Activated CD8-positive, alpha-beta memory T cell treated with anti-CD3 and anti-CD28 coated beads for 48 hours (primary cell): Measurements from ENCODE around the gene SLC38A11.

ENCODE experiments used
- DNase-seq, 3 experiments: peaks; one replicate each; pipeline ENCODE4 v3.0.0-alpha.2; 2020; ENCODE audit warnings: low read depth in 2 of 3, low spot score in 2 of 3

SLC38A11 gene

DNA sequence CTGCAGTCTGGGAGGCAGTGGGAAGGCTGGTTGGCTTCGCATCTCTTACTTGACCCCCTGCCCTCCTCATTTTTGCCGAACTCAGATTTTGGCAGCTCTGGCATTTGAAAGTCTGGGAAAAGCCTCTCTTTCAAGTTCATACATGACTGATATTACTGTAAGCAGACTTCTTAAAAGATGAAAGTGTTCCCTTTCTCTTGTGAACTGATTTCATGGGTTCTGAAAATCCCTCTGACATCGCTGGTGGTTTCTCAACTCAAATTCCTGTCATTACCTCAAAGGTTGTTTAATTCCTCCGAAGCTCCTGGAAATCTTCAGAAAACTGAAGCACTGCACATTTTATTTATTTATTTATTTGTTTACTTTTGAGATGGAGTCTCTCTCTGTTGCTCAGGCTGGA, 16.9 kb upstream of the SLC38A11 start:
- DNase-seq, result no peak

- no peak for DNase-seq
Measured at GRCh38 chr2:164969909-164970690, 14.8 kb upstream of the SLC38A11 start.

DNA sequence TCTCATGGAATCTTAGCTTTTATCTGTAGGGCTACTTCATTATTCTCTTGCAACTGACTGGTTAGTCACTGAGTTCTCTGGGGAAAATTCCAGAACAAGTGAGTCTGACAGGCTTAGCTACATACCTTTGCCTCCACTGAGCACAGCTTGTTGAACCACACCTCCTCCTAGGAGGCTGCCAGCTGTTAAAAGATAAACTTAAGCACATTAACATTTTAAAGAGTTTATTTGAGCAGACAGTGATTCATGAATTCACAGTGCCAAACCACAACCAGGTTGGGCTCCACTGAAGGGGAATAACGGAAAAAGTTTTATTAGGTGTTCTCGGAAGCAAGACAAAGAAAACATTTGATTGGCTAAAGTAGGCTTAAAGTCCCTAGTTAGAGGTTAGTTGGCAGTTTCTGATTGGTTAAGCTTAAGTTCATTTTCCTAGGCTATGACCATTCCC, 12.5 kb upstream of the SLC38A11 start:
- no peak for DNase-seq

DNA sequence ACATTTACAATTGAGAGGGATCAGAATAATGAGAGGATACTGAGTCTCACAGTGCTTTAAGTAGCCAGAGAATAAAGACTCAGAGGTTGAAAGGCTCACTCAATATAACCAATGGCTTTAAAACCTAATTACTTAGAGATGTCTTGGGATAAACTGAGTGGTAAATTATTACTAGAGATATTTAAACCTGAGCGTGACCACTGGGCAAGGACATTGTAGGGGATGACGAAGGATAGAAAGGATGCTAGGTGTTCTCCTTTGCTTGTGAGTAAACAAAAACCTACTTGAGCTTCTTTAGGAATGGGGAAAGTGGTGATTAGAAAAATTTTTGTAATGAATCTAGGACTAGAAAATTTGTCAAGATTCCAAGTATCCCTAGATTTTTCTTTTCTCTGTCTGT, 12.0 kb upstream of the SLC38A11 start:
- no peak for DNase-seq

DNA sequence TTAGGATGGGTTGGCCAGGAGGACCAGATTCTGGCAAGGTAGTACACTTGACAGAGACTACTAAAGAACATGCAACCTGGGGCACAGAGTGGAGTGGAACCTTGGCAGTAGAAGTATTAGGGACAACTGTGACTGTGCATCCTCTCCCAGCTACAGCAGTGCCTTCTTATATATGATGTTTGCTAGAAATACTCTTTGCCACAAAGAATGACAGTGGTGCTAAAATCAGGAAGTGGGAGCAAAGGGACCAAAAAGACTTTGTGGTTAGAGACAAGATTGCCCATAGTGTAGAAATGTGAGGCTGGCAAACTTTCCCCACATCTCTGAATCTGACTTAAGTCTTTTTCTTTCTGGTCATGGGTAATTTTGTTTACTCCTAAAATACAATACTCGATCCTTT, 9.4 kb upstream of the SLC38A11 start:
- no peak for DNase-seq

DNA sequence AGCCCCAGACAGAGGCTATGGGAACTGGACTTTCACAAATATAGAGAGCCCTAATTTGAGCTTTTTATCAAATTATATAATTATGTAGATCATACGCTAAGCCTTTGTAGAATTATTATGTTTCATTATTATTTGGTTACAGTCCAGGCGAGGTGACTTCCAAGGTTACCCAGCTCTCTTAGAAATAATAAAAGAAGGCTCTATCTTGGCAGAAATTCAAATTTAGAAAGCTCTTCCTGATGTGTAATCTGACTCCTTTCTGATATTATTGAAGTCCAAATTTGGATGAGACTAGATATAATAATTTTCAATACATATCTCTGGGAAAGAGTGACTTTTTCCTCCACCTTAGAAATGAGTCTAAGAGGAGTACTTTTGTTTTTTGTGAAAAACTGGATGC, 4.8 kb upstream of the SLC38A11 start:
- no peak for DNase-seq

DNA sequence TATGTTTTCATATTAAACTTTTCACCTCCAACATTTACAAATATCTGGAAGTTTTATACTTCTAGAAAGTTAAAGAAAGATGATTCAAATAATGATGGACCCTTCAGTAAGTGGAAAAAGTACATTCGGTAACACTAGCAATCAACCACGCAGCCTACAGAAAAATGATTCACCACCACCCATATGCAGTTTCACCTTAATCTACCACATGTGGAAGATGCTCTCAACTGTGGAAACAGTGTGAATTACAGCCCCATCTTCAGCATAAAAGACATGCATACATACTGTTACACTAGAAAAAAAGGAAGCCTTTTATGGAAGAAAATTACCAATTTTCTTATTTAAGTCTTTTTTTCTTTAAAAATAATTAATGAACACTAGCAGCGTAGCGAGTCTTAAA, 1.1 kb downstream of the SLC38A11 start:
- no peak for DNase-seq

DNA sequence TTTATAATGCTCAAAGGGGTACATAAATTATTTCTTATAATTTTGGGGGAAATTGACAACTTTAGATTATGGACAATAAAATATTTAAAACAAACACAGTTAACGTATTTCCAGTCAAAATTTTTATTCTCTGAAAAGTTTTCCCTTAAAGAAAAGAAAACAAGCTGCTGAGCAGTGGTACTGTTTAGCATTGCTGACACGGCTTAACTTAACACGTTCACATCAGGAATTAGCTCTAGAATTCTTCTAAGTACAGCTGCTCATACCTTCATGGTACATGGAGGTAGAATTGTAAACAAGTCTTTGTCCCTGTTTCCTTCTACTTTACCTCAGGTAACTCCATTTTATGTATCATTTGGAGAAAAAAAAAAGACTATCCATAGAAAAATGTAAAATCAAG, 2.0 kb downstream of the SLC38A11 start:
- no peak for DNase-seq

DNA sequence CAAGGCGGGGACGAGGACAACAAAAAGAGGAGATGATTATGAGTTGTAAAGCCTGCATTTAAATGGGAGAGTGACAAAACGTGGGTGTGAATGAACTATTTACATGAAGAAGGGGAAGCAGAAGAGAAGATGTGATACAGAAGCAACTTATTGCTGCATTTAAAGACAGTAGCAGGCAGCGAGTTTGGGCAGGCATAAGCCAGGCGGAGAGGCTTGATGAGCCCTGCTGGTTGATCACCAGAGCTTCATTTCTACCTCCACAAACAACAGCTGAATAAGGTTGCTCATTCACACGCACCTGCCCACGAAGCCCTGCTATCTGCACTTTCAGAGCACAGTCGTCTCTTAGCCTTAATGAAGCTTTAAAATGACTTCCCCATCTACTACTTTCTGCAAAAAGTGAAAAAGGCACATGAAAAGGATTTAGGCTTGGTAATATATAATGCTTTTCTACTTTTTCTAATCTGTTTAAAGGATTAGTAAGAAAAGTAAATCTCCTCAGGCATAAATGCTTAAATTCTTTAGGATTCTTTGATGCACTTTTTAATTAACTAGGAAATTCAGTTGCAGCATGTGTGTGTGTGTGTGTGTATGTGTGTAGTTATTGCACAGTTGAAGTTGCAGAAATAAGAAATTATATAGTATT, 3.1 kb downstream of the SLC38A11 start:
- no peak for DNase-seq

- DNase-seq, result no peak
Measured at GRCh38 chr2:164948540-164948939, 6.8 kb downstream of the SLC38A11 start.

- DNase-seq, result no peak
Measured at GRCh38 chr2:164947281-164947680, 8.0 kb downstream of the SLC38A11 start.

- no peak for DNase-seq
Measured at GRCh38 chr2:164943289-164943688, 12.0 kb downstream of the SLC38A11 start.

DNA sequence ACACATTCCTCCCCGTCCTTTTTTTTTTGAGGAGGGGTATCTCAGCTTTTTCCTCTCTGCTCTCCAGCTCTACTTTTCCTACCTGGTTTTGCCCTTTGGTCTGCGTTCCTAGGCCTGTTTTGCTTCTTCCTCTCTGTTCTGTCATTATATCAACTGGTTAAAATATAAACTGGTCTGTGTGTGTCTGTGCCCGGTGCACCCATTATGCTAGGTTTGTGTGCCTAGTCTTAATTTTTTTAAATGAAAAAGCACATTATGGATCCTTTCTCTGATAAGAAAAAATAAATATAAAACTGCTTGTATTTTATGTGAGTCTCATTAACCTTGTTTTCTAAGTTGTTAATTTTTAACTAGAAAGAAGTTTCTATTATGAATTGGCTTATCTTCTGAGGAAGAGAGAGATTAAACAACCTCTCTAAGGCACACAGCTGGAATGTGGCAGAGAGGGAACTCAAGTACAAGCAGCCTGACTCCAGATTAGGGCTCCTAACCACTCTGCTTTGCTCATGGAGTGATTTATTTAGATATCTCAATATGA, 17.4 kb downstream of the SLC38A11 start:
- DNase-seq, result no peak

DNA sequence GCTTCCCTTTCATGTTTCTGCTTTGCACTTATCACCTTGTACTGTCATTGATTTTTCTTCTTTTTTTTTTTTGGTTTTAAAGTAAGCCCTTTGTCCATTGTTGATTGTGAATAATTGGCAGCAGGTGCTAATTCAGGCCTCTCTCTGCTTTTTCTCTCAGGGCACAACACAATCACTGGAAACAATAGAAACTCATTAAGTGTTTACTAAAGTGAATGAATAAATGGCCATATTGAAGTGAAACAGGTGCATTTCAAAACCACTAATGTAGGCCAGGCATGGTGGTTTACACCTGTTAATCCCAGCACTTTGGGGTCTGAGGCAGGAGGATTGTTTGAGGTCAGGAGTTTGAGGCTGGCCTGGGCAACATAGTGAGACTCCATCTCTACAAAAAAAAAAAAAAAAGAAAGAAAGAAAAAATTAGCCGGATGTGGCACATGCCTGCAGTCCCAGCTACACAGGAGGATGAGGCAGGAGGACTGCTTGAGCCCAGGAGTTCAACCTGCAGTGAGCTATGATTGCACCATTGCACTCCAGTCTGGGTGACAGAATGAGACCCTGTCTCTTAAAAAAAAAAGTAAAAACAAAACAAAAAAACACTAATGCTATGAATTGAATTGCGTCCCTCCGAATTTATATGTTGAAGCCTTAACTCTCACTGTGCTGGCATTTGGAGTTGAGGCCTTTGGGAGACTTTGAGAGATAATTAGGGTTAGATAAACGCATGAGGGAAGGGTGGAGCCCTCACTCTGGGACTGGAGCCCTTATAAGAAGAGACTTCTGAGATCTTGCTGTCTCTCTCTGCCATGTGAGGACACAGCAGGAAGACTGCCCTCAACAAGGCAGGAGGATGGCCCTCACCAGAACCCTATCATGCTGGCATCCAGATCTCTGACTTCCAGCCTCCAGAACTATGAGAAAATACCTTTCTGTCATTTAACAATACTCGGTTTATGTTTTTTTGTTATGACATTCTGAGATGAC, 19.9 kb downstream of the SLC38A11 start:
- DNase-seq, result no peak

- DNase-seq, result no peak
Measured at GRCh38 chr2:164934401-164935117, 20.8 kb downstream of the SLC38A11 start.

GRCh38 chr2:164933671-164934189, 21.6 kb downstream of the SLC38A11 start:
- DNase-seq, result no peak

DNA sequence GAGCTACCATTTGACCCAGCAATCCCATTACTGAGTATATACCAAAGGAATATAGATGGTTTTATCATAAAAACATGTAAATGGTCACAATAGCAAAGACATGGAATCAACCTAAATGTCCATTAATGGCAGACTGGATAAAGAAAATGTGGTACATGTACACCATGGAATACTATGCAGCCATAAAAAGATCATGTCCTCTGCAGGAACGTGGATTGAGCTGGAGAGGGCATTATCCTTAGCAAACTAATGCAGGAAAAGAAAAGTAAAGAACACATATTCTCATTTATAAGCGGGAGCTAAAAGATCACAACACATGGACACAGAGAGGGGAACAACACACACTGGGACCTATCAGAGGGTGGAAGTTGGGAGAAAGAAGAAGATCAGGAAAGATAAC, 22.9 kb downstream of the SLC38A11 start:
- no peak for DNase-seq

DNA sequence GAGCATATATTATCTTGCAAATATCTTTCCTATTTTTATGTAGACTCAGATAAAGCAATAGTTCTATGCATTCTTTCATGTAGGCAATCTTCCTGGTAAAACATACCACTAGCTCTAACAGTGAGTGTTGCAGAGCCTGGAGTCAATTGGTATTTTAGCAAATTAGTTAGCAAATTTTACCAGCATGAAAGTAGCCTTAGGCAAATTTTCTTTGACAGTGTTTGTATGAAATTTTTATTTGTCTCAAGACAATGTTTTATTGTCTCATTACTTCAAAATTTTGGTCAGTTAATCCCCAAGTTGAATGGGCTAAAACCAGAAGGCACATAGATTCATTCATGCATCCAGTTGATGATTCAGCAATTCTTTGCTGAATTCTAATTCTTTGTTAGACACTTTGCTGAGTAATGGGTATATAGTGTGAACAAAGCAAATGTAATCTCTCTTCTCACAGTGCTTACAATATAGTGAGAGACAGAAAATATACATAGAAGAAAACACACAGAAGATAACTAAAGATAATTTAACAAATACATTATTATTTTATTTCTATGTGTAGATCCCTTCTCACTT, 27.1 kb downstream of the SLC38A11 start:
- no peak for DNase-seq

DNA sequence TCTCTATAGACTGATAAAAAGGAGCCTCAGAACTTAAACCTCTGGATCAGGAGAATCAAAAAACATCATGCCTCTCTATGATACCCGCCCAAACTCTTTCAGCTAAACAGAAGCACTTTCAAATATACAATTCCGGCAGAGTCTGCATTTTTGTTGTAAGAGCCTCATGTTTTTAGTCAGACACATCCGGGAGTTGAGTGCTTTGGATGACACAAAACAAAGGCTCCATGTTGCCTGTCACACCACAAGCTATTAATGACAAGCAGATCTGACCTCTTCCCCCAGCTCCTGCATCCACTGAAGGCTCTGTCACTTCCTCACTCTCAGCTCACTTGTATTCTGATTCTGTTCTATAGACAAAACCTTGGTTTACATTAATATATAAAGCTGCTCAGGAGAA, 33.2 kb downstream of the SLC38A11 start:
- no peak for DNase-seq

DNA sequence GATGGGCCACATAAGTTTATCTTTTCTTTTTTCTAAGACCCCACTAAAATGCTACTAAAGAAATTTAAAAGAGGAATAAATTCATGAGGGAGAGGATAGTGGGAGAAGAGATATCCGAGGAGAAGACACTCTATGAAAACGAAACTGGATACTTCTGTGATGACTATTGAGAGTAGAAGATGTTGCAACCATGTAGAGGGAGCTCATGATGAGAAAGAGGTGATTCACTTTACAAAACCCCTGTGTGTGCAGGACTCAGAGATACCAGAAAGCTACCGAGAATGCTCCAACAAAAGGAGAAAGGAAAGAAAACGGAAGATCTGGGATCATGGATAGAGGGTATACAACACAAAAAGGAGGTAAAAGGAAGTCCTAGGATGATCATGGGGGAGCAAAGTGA, 34.9 kb downstream of the SLC38A11 start:
- DNase-seq, result no peak
